GM19240 (cell line): Measurements from ENCODE around the gene SLC39A11.
"Not testable (repeated sequence)": the region's sequence is repeated elsewhere in the genome, so short reads cannot be mapped to it uniquely, and the experiment has no call there.

ENCODE experiments used
- DNase-seq: peaks from one replicate; pipeline ENCODE4 v3.0.0; 2011; ENCODE audit warnings: low spot score; ENCODE audit not compliant: insufficient read length

The SLC39A11 gene

DNA sequence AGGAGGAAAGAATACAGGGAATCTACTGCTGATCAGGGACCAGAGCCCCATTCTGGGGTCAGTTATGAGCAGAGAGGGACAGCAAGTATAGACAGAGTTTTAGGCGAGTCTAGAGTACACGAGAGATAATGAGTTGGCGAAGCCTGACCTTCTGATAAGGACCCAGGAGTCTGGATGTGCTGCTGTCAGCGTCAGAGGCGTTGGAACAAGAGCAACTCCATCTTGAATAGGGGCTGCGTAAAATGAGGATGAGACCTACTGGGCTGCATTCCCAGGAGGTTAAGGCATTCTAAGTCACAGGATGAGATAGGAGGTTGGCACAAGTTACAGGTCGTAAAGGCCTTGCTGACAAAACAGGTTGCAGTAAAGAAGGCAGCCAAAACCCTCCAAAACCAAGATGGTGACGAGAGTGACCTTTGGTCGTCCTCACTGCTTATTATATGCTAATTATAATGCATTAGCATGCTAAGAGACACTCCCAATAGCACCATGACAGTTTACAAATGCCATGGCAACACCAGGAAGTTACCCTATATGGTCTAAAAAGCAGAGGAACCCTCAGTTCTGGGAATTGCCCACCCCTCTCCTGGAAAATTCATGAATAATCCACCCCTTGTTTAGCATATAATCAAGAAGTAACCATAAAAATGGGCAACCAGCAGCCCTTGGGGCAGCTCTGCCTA lies 330.5 kb downstream of the SLC39A11 start:
- DNase-seq: not testable (repeated sequence)

DNA sequence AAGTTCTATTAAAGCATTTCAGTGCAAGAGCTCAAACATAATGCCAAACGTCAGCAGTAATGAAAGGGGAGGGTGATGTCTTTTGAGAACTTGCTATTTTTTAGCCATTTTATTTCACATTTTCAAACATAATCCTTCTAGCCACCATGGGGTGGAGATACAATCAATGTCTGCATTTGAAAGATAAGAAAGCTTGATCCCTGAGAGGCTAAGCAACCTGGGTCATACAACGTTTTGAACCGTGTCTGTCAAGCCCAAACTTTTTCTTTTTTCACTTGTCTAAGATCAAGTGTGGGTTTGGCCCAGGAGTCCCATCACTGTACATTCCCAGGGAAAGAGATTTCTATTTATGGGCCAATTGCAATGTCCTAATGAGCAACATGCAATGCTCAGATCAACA lies 331.1 kb downstream of the SLC39A11 start:
- DNase-seq: no peak

DNA sequence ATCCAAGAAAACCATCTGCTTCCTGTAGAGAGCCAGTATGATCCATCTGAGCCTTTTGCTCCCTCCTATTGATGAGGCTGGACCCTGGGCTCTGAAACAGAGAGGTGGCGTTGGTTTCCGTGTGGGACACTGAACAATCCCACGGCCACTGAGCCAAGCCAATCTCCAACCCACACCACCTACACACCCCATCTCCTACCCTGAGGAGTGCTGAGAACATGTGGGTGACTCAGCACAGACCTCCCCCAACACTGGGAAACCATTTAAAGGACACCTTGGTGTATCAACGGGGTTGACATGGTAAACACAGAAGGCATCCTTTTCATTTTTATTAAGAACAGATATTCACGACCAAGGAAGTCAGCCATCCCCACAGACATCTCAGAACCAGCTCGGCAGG lies 332.1 kb downstream of the SLC39A11 start:
- no peak for DNase-seq

DNA sequence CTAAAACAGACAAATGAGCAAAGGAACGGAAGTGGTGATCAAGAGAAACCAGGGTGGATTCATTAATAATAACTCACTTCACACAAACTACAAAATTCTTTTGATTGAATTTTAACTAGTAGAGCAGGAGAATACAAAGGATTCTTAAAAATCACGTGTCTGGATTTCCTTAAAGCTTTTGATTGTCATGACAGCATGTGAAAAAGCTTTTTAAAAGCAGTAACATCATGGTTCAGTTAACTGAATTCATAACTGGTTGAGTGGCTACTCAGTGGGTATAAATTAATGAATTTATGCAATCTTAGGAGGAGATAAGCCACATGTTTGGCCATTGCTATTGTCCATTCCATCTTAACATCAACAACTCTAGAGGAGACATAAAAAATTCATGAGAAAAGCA lies 333.2 kb downstream of the SLC39A11 start:
- no peak for DNase-seq

DNA sequence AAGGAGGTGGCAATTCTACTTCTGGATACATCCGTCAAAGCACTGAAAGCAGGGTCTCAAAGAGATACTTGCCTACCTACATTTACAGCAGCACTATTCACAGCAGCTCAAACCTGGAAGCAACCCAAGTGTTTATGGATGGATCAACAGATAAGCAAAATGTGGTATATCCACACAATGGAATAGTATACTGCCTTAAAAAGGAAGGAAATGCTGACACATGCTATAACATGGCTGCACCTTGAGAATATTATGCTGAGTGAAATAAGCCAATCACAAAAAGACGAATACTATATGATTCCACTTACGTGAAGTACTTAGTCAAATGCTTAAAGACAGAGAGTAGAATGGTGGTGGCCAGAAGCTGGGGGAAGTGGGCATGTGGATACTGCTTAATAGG lies 336.2 kb downstream of the SLC39A11 start:
- no peak for DNase-seq

DNA sequence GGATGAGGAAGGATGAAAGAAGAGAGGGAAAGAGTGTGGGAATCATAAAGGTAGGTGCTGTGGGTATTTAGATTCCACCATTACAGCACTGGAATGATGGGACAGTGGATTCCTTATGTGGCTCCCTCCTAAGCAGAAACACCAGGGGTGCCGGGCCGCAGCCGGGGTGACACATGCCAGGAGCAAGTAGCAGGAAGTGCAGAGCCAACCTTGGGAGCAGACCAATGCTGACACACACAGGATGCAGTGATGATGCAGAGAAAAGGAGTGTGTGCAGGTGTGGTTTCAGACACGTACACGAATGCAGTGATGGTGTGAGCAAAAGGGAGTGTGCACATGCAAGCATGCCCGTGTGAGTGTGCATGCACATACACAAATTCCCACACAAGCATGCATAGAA lies 338.0 kb downstream of the SLC39A11 start:
- no peak for DNase-seq

DNA sequence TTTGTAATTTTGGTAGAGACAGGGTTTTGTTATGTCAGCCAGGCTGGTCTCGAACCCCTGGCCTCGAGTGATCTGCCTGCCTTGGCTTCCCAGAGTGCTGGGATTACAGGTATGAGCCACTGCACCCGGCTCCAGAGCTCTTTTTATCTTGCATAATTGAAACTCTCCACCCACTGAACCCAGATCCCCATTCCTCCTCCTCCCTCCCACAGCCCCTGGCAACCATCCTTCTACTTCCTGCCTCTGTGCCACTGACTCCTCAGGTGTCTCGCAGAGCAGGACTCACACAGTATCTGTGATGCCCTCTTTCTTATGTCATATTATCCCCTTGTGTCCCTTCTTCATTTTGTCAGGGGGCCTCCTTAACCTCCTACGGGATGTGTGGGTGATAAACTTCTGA lies 340.7 kb downstream of the SLC39A11 start:
- no peak for DNase-seq

DNA sequence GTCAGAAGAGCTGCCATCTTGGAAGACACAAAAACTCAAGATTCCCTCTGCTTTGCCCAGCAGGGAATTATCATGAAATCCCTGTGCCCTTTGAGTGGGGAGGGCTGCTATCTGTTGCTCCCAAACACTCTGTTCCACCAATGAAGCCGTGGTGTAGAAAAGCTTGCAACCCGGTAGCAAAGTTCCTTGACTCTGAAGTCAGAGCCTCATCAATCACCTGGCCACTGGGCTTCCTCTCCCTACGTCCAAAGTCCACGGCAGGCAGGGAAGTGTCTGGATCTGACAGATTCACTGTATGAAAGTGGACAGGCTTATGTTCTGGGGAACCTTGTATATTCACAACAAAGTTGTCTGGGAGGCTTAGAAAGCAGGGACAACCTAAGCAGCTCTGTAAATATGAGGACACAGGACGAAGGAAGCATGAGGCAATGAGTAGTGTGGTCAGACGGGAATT lies 343.3 kb downstream of the SLC39A11 start:
- no peak for DNase-seq

DNA sequence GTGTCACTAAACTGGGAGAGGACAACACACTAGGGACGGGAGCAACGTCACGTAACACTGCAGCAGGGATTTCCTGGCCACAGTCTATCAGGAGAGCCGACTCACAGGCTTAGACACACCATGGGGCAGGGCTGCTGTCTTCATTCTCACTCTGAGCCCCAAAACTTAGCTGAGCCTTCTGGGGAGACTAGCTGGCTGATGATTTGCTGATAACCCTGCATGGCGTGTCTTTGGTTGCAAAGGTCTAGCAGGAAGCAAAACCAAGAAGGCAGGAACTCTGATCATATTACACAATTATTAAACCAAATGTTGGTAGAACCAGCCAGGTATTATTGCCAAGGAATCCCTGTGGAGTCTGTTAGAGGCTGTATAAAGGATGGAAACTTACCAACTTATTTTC lies 345.0 kb downstream of the SLC39A11 start:
- DNase-seq: no peak

DNA sequence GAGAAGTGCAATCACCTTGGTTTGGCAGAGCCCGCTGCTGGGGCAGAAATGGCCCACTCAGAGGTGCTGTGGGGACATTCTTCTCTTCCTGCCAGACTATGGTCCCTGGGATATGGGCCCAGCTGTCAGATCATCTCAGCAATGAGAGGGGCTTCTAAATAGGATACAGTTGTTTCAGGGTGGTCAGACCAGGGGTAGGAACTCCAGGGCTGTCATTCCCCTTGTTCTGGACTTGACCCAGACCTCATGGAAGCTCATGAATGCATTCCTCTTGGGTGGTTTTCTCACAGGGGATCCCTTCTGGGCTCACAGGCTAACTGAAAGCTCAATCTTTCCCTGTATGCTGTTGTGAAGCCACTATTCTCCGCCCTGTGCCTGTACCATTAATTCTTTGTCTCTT lies 347.2 kb downstream of the SLC39A11 start:
- DNase-seq: no peak

DNA sequence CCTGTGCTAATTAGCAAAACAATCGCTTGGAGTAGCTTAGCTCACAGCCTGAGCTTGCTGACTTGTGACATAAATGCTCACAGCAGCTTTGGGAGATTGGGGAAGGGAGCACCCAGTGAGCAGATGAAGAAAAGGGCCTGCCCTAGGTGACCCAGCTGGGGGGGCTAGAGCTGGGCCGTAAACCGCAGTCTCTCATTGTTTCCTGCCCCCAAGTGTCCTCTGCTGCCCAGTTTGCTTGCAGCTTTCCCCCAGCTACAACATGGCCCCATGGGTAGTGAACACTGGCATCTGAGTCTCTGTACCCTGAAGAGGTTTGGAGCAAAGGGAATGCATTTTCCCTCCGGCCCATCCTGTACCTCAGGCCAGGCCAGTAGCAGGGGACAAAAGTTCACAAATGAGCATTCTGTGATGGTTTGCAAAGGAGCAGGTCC lies 349.4 kb downstream of the SLC39A11 start:
- no peak for DNase-seq

DNA sequence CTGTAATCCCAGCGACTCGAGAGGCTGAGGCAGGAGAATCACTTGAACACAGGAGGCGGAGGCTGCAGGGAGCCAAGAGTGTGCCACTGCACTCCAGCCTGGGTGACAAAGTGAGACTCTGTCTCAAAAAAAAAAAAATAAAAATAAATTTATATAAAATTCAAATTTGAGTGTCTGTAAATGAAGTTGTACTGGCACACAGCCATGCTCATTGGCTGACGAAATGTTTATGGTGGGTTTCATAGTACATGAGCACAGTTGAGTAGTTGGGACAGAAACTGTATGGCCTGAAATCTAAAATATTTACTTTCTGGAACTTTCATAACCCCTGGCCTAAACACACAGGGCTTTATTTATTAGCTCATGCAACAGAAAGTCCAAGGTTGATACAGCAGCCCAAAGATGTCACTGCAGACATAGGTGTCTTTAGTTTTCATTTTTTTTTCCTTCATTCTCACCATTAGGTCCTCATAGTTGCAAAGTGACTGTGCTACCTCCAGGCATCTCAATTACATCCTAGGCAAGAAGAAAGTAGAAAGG lies 355.3 kb downstream of the SLC39A11 start:
- no peak for DNase-seq

DNA sequence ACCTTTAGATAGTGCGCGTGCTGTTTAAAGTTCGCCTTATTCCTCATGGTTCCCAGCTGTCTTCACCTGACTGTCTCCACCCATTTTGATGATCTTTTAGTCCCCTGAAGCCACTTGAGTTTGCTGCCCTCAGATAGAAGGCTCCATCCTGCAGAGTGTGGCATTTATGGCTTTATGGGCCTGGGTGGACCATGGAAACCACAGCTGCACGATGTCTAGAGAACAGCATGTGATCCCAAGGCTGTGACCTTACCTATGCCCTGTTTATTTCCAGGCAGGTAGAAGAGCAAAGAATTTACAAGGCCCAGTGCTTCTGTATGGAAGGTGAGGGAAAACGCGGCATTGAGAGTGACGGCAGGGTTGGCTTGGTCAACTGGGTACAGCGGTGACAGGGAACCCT lies 356.9 kb downstream of the SLC39A11 start:
- no peak for DNase-seq

DNA sequence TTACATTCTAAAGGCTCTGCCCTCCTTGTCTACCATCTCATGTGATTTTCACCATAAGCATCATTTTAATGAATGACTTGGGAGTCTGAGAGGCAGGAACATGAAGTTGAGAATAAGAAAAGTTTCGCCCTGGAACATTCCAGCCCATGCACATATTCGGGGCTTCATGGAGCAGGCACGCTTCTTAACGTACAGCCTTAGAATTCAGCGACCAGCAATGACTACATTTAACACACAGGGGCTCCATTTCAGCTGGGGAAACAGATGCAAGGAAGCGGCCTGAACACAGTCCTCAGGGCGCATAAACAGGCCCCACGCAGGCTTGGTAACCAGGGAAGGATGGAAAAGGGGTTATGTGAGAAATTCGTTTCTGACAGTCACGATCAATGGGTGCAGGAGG lies 357.4 kb downstream of the SLC39A11 start:
- DNase-seq: no peak

DNA sequence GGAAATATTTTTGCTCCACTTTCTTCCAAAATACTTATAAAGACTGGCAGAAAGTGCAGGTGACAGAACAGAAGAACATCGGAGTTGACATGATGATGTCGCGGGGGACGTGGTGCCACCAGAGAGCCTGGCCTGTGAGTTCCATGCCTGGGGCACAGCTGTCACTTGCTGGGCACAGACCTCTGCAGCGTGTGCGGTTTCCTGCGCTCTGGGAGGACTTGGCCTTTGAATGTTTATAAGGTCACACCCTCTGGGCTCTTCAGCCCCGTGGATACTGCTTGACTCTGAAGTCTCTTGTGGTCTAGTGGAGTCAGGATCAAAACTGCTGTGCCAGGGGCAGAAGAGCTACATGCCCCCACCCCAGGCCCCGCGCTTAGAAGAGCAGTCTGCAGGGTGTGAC lies 357.9 kb downstream of the SLC39A11 start:
- DNase-seq: no peak

DNA sequence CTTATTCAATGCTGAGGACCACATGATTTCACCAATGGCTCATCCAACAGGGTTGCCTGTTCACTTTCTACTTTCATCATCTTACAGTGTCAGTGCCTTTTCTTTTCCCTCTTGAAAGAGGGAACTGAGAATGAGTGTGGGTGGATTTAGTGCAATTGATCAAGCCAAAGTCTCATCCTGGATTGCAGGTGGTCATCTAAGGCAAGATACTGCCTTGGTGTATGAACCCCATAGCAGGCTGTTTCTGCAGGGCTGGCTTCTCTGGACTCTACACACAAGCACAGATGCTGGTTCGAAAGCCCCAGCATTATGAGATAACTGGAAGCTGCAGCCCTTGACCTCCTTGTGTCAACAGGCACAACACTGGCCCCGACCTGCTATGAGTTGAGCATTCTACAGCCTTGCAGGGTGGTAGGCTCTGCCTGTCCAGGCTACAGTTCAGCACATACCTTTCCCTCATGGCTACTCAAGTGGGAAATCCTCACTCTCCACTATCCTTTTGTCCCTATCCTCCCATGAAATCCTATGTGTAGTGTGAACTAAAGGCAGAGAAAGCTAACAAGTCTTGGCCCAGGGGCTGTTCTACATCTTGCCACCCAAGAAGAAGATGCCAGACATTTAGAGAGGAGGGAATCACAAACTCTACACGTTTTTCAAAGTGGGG lies 358.7 kb downstream of the SLC39A11 start:
- no peak for DNase-seq

DNA sequence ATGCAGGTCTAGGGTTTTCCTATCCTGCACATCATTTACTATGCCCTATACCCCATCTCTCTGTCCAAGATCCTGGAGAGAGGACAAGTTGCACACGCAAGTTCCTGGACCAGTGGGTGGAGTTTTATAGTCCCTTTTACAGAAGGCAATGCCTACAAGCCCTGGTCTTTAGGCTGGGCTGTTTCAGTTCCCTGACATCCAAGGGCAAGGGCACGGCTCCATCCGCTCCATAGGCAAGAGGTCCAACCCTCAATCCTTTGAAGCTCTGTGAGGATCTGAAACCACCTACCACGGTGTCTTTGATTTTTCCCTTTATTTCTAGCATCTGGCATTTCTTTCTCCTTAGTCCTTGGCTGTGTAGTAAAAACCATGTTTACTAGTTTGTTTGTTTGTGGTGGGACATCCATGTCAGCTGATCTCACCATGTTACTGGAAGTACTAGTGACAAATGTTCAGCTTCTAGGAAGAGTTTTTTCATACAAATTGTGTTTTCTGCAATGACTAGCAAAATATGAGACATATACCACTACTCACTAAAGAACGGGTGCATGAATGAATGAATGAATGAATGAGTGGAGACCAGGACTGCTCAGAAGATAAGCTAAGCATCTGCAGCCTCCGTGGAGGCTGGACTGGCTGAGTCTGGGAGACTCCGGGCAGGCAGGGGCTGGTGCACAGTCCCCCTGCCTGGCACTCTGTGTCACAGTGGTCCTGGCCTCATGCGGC lies 359.4 kb downstream of the SLC39A11 start:
- no peak for DNase-seq

DNA sequence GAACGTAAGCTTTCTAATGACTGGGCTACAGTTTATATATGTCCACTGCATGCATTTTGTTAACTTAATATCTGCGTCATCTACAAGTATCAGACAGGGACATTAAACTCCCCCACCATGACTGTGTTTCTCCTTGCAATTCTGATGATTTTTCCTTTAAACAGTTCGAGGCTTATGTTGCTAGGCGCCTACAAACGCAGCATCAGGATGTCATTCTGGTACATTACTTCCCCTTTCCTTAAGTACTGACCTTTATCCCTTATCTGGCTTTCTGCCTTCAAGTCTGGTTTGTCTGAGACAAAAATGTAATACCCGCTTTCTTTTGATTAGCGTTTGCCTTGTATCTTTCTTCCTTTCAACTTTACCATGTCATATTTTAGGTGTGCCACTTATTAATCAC lies 362.4 kb downstream of the SLC39A11 start:
- DNase-seq: no peak

DNA sequence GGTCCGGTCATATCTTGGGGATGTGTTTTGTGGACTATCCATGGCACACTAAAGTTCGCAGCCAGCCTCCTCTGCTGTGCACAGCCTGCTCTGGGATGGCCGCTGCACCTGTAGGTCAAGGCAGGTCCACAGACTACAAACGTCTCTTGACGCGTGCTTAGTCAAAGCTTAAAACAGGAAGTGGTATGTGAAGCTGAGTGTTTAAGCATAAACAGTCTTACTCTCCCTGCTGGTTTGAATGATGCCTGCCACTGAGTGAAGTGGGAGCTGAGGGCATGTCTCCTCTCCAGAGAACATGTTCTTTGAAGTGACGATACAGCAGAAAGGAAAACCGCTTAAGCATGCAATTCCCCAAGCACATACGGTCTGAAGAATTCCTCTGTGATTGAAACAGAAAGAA lies 365.6 kb downstream of the SLC39A11 start:
- DNase-seq: peak; percentile 64

DNA sequence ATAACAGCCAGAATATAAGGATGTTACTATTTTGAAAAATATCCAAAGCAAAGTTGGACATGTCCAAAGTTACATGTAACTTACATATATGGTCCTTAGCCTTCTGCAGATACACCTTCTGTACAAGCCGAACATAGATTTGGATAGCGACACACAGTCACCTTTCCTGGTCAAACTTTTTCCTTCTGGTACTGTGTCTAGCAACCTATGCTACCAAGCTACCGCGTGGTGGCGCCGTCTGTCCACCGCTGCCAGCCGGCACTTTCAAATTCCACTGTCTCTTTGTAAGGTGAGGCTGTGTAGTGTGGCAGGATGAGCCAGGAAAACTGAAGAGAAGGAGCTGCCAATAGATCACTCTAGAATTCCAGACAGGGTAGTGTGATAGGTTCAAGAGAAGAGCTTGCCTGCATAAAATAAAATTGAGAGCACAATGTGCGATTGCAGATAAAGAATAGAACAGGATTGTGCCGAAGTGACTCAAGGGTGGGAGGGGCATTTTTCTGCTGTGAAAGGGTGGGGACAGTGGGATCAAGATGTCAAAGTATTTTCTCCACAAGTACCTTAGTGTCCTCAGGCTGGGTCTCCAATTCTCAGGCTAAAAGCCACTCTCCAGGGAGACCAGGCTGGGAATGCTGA lies 366.9 kb downstream of the SLC39A11 start:
- peak; percentile 31 for DNase-seq

DNA sequence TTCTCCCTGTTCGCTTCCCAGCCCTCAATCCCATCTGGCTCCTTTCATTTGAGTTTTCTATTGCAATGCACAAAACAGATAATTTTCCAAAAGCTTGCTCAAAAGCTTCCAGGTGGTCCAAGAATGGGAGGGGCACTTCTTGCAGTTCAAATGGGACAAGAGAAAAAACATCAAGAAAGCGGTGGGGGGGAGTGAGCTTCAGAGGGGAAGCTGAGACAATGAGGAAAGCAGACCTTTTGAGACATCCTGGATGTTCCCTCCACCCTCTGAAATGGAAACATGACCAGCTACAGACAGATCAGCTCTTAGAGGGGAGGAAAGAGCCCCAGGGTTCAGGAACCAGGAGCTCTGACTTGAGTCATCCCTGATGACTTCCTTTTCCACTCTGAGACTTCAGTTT lies 368.2 kb downstream of the SLC39A11 start:
- no peak for DNase-seq

DNA sequence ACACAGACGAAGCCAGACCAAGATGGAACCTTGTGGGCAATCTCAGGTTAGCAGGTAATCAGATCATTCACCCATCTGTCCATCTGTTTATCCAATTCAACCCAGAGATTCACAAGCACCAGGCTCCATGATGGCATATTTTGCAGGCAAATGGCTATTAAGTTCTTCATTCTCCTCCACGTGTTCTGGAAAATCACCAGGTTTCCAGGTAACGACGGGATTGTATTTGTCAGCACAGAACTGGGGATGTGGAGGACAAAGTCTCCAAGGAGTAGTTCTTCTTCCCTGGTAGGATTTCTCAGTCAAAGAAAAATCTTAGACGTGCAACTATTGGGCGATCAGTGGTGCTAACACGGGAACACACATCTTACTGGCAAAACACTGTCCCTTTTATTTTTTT lies 368.8 kb downstream of the SLC39A11 start:
- no peak for DNase-seq
